HEK293 (cell line): ENCODE data around the gene CHRNE.

Experiments used
- CTCF ChIA-PET: fragments of 350-600 bp; formaldehyde crosslinking; extraction: SDS; loops from one replicate; lab custom pipeline; 2021; ENCODE audit warnings: antibody characterized with exemption; lab: Yijun Ruan, JAX
- POLR2A ChIA-PET: fragments of 300-600 bp; formaldehyde crosslinking; extraction: SDS; loops from one replicate; lab custom pipeline; 2020; ENCODE audit warnings: antibody characterized with exemption, inconsistent platforms; lab: Yijun Ruan, JAX
- H3K27ac ChIP-seq: fragments of 200-500 bp; sonication (Bioruptor generic); 2 replicates; pipeline ENCODE4 v1.5.1; 2014; ENCODE audit warnings: low read depth, low read length, control low read depth, inconsistent platforms; ENCODE audit errors: extremely low read depth
- H3K36me3 ChIP-seq, 2 experiments: fragments of 200-500 bp in 1 of 2; sonication (Bioruptor generic) in 1 of 2; 1 replicate in 1 of 2; 2 replicates in 1 of 2; pipeline ENCODE4 v1.5.1; 2014 to 2017; ENCODE audit warnings: inconsistent platforms in 2 of 2, low read length in 2 of 2; ENCODE audit not compliant: control insufficient read depth in 2 of 2, insufficient read depth in 1 of 2
- H3K4me1 ChIP-seq: fragments of 200-500 bp; sonication (Bioruptor generic); 2 replicates; pipeline ENCODE4 v1.5.1; 2014; ENCODE audit warnings: mild to moderate bottlenecking, low read length, inconsistent platforms; ENCODE audit not compliant: control insufficient read depth, insufficient read depth
- H3K4me3 ChIP-seq: 2 replicates; pipeline ENCODE4 v1.5.1; 2011; ENCODE audit warnings: low read depth, mild to moderate bottlenecking, control low read depth, low read length, moderate library complexity
- H3K9me3 ChIP-seq: fragments of 200-500 bp; sonication (Bioruptor generic); 2 replicates; pipeline ENCODE4 v1.5.1; 2014; ENCODE audit warnings: low read depth, low read length, inconsistent platforms; ENCODE audit not compliant: control insufficient read depth, insufficient read depth
- GLIS1 ChIP-seq: fragments of 450-650 bp; formaldehyde crosslinking; IDR thresholded peaks from 2 replicates; pipeline ENCODE4 v1.5.1; 2016; ENCODE audit warnings: missing biosample characterization, missing genetic modification characterization
- KLF1 ChIP-seq: fragments of 450-650 bp; formaldehyde crosslinking; IDR thresholded peaks from 2 replicates; pipeline ENCODE4 v1.5.1; 2016; ENCODE audit warnings: missing biosample characterization, missing genetic modification characterization
- MZF1 ChIP-seq: fragments of 450-650 bp; formaldehyde crosslinking; IDR thresholded peaks from 2 replicates; pipeline ENCODE4 v1.5.1; 2017; ENCODE audit warnings: missing biosample characterization, missing genetic modification characterization, borderline replicate concordance
- REST ChIP-seq: fragments of 450-650 bp; formaldehyde crosslinking; IDR thresholded peaks from 2 replicates; pipeline ENCODE4 v1.5.1; 2016; ENCODE audit warnings: missing biosample characterization, missing genetic modification characterization
- SCRT2 ChIP-seq: fragments of 450-650 bp; formaldehyde crosslinking; IDR thresholded peaks from 2 replicates; pipeline ENCODE4 v1.5.1; 2016; ENCODE audit warnings: missing biosample characterization, missing genetic modification characterization
- TSHZ1 ChIP-seq: fragments of 450-650 bp; formaldehyde crosslinking; IDR thresholded peaks from 2 replicates; pipeline ENCODE4 v1.5.1; 2016; ENCODE audit warnings: missing biosample characterization, missing genetic modification characterization, borderline replicate concordance
- ZBTB17 ChIP-seq: fragments of 450-650 bp; formaldehyde crosslinking; IDR thresholded peaks from 2 replicates; pipeline ENCODE4 v1.5.1; 2016; ENCODE audit warnings: missing biosample characterization, missing genetic modification characterization
- ZFHX2 ChIP-seq: fragments of 450-650 bp; formaldehyde crosslinking; conservative IDR thresholded peaks from 2 replicates; pipeline ENCODE4 v1.5.1; 2016; ENCODE audit warnings: missing biosample characterization, missing genetic modification characterization
- ZNF2 ChIP-seq: fragments of 450-650 bp; formaldehyde crosslinking; IDR thresholded peaks from 2 replicates; pipeline ENCODE4 v1.5.1; 2016; ENCODE audit warnings: missing biosample characterization, missing genetic modification characterization
- ZNF366 ChIP-seq: fragments of 450-650 bp; formaldehyde crosslinking; conservative IDR thresholded peaks from 2 replicates; pipeline ENCODE4 v1.5.1; 2016; ENCODE audit warnings: missing biosample characterization, missing genetic modification characterization
- ZNF416 ChIP-seq: fragments of 450-650 bp; formaldehyde crosslinking; IDR thresholded peaks from 2 replicates; pipeline ENCODE4 v1.5.1; 2016; ENCODE audit warnings: missing biosample characterization, missing genetic modification characterization
- ZNF473 ChIP-seq: fragments of 450-650 bp; formaldehyde crosslinking; IDR thresholded peaks from 2 replicates; pipeline ENCODE4 v1.5.1; 2017; ENCODE audit warnings: missing biosample characterization, missing genetic modification characterization
- ZNF600 ChIP-seq: fragments of 450-650 bp; formaldehyde crosslinking; IDR thresholded peaks from 2 replicates; pipeline ENCODE4 v1.5.1; 2016; ENCODE audit warnings: missing biosample characterization, missing genetic modification characterization
- ZNF621 ChIP-seq: fragments of 450-650 bp; formaldehyde crosslinking; IDR thresholded peaks from 2 replicates; pipeline ENCODE4 v1.5.1; 2017; ENCODE audit warnings: missing biosample characterization, missing genetic modification characterization
- ZNF677 ChIP-seq: fragments of 450-650 bp; IDR thresholded peaks from 2 replicates; pipeline ENCODE4 v1.5.0; 2018; ENCODE audit warnings: missing biosample characterization, mild to moderate bottlenecking, missing genetic modification characterization, moderate library complexity
- ZNF707 ChIP-seq: fragments of 450-650 bp; formaldehyde crosslinking; IDR thresholded peaks from 2 replicates; pipeline ENCODE4 v1.5.1; 2016; ENCODE audit warnings: missing biosample characterization, missing genetic modification characterization
- ZNF776 ChIP-seq: fragments of 450-650 bp; formaldehyde crosslinking; IDR thresholded peaks from 2 replicates; pipeline ENCODE4 v1.5.0; 2017; ENCODE audit warnings: missing biosample characterization, missing genetic modification characterization, borderline replicate concordance
- ZNF785 ChIP-seq: fragments of 450-650 bp; formaldehyde crosslinking; IDR thresholded peaks from 2 replicates; pipeline ENCODE4 v1.5.1; 2016; ENCODE audit warnings: missing biosample characterization, missing genetic modification characterization

Gene CHRNE

GRCh38 chr17:4946312-4946976 lies 43.5 kb upstream of the CHRNE start:
- no peaks in the 10 kb centered on the region for H3K9me3 ChIP-seq
- ChIA-PET CTCF (interaction anchor here (0.6 to 2.5 kb wide), 5 partner anchors 37 to 265 kb away, joined by 3 to 11 read pairs (median 4); partner anchors contain the start of genes CAMTA2 and CHRNE), POLR2A (interaction anchor here (0.6 to 17.9 kb wide), 8 partner anchors 9 to 381 kb away, joined by 3 to 358 read pairs (median 4); partner anchors contain the start of genes INCA1, KIF1C and SPAG7)
- peaks cover 22% of the 10 kb centered on the region for H3K4me1 ChIP-seq
- peak overlapping the region; percentile 97 for H3K4me3 ChIP-seq
- TF ChIP-seq ZFHX2 (tag by site-specific recombination) (no peak), ZNF621 (tag by site-specific recombination) (no peak), MZF1 (peak; percentile 21; the same call in 1 of the 2 replicates), ZBTB17 (tag by site-specific recombination) (peak; percentile 45), ZNF785 (tag by site-specific recombination) (no peak), ZNF2 (tag by site-specific recombination) (0 out of 2 replicates have a peak, but pooled peaks have one; percentile 15), TSHZ1 (tag by site-specific recombination) (no peak), KLF1 (tag by site-specific recombination) (no peak), ZNF473 (no peak), ZNF600 (tag by site-specific recombination) (peak; percentile 68), ZNF366 (0 out of 2 replicates have a peak, but pooled peaks have one; percentile 11), ZNF776 (tag by site-specific recombination) (no peak), ZNF707 (tag by site-specific recombination) (no peak), SCRT2 (tag by site-specific recombination) (no peak), ZNF416 (tag by site-specific recombination) (no peak)
- TF ChIP-seq, all 188 proteins: peak for 5
- peak overlapping the region; percentile 99 for H3K27ac ChIP-seq
- peaks cover 38 to 57% of the 10 kb centered on the region in 2 experiments for H3K36me3 ChIP-seq

GRCh38 chr17:4945944-4946280 lies 43.0 kb upstream of the CHRNE start:
- Histone ChIP-seq H3K4me3 (no peak overlapping the region), H3K9me3 (no peaks in the 10 kb centered on the region), H3K36me3 (peaks cover 38 to 60% of the 10 kb centered on the region in 2 experiments)
- TF ChIP-seq ZNF677 (tag by site-specific recombination) (no peak), REST (peak; percentile 65; the same call in 1 of the 2 replicates), GLIS1 (tag by site-specific recombination) (peak; percentile 14; the same call in 1 of the 2 replicates)
- TF ChIP-seq, all 188 proteins: peak for 2
- Histone ChIP-seq H3K27ac (peak overlapping the region; percentile 99), H3K4me1 (peaks cover 24% of the 10 kb centered on the region)
- ChIA-PET POLR2A (interaction anchor here (0.6 to 17.9 kb wide), 6 partner anchors 12 to 381 kb away, joined by 3 to 358 read pairs (median 4); partner anchors contain the start of gene SPAG7), CTCF (interaction anchor here (0.6 to 2.5 kb wide), 6 partner anchors 37 to 264 kb away, joined by 3 to 11 read pairs (median 4); partner anchors contain the start of genes CAMTA2 and CHRNE)
